ENCODE data around the gene SPATA31D1. TPM values are rescaled to one million over a fixed set of nuclear protein-coding genes. Genes with fewer than 3 reads are reported as not detected.

SPATA31D1 gene
- polyA plus RNA-seq, 1 experiment, result not detected

Other genes with a start within 250 kb of the SPATA31D1 start
- not detected in 2 replicates for gene SPATA31D4, start 60.3 kb upstream of the SPATA31D1 start, polyA plus RNA-seq (2011; rRNA removed)
- gene SPATA31D3, start 45.3 kb upstream of the SPATA31D1 start, polyA plus RNA-seq (2011; rRNA removed), result not detected in 2 replicates